Activated T-helper 1 cell treated with anti-CD3 and anti-CD28 coated beads, Interleukin-12 subunit alpha, Interleukin-12 subunit beta, Interleukin-2, Interleukin-4 antibody, amounts not matched to agents 30 ng/mL and 10 ng/mL and 1 ng/mL, durations not matched to agents 14 hours and 24 hours and 36 hours (primary cell): ENCODE measurements around the gene GLS2. TPM values are rescaled to one million over a fixed set of nuclear protein-coding genes. Genes with fewer than 3 reads are reported as not detected.
A peak's percentile ranks its signal among the peaks of the same experiment; 100 is the strongest.
"Not testable (repeated sequence)": the region's sequence is repeated elsewhere in the genome, so short reads cannot be mapped to it uniquely, and the experiment has no call there.

Experiments
- DNase-seq: peaks from one replicate; pipeline ENCODE4 v3.0.0; 2021; ENCODE audit warnings: low spot score
- H3K27ac Mint-ChIP-seq: one replicate; pipeline ENCODE4 v1.8.0; 2021; ENCODE audit warnings: mild to moderate bottlenecking, mixed read lengths
- H3K27me3 Mint-ChIP-seq: one replicate; pipeline ENCODE4 v1.8.0; 2022; ENCODE audit warnings: mild to moderate bottlenecking, moderate library complexity, mixed read lengths; ENCODE audit not compliant: insufficient read depth
- H3K36me3 Mint-ChIP-seq: one replicate; pipeline ENCODE4 v1.8.0; 2021; ENCODE audit warnings: low read depth, mixed read lengths
- H3K4me1 Mint-ChIP-seq: one replicate; pipeline ENCODE4 v1.8.0; 2021; ENCODE audit warnings: low read depth, mixed read lengths
- H3K4me3 Mint-ChIP-seq: one replicate; pipeline ENCODE4 v1.8.0; 2021; ENCODE audit warnings: mild to moderate bottlenecking, moderate library complexity, mixed read lengths
- H3K9me3 Mint-ChIP-seq: one replicate; pipeline ENCODE4 v1.8.0; 2021; ENCODE audit warnings: mixed read lengths
- intact Hi-C: fragments of 100-400 bp; cut with micrococcal nuclease; formaldehyde crosslinking; loops from one replicate; pipeline ENCODE4 v1.15.1; 2024
- total RNA-seq: library from RNA; stranded (reverse); gene quantifications from 2 replicates; pipeline ENCODE4 v1.2.3, GENCODE V29; 2022

Gene GLS2
- total RNA-seq, 1 donor from 2014 or later = 2.6 TPM

DNA sequence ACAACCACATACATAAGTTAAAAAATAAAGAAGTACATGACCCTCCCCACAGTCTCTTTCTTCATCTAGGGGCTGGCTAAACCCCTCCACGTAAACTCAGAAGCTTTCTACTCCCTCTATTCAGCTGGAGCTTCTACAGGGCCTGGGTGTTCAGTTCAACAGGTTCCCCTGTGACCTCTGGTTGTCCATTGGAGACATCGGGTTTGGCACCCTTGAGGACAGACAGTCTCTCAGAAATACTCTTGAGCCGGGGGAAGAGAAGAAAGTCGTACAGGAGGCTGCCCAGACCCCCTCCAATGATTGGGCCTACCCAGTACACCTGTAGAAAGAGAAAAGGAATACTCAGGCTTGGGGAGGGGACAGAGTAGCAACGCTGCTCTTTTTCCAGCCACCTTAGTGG, 36.8 kb downstream of the GLS2 start:
- Mint-ChIP-seq H3K27me3 (no peaks in the 10 kb centered on the region), H3K27ac (no peak overlapping the region), H3K4me3 (no peak overlapping the region), H3K9me3 (no peaks in the 10 kb centered on the region), H3K36me3 (peaks cover 7% of the 10 kb centered on the region), H3K4me1 (peaks cover 20% of the 10 kb centered on the region)
- DNase-seq = no peak
- intact Hi-C loops = no loop called here

DNA sequence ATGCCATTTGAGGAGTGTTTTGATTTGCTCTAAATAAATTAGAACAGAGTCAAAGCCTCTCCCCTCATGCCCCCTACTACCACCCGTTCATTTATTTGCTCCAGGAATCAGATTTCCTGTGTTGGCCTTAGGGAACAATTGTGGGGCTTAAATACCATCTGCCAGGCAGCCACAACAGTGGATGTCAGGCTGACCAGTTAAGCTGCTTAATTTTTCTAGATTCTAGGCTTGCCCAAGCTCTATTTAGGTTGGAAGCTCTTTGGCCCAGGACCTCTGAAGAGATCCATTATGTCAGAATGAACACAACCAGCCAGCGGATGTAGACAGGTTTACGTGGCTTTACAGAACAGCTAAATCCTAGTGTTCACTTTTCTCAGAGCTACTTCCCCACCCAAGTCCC, 37.7 kb downstream of the GLS2 start:
- intact Hi-C loops = no loop called here
- H3K36me3 Mint-ChIP-seq = peaks cover 7% of the 10 kb centered on the region
- H3K27ac Mint-ChIP-seq = no peak overlapping the region
- no peaks in the 10 kb centered on the region for H3K9me3 Mint-ChIP-seq
- H3K27me3 Mint-ChIP-seq = no peaks in the 10 kb centered on the region
- peaks cover 20% of the 10 kb centered on the region for H3K4me1 Mint-ChIP-seq
- DNase-seq = no peak
- H3K4me3 Mint-ChIP-seq = peak overlapping the region; percentile 92

DNA sequence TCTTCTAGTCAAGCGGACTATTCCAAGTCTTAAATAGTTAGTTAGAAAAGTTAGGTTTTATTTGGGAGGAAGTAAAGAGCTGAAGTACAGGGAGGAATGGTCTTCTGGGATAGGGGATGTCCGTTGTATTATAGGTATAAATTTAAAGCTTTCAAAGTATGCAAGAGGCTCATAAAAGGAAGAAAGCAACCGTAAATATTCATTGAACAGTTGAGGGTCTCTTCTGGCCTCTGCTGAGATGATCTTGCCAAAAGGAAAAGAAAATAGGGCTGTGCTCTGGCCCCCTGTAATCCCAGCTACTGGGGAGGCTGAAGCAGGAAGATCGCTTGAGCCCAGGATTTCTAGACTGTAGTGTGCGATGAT, 38.4 kb downstream of the GLS2 start:
- Mint-ChIP-seq H3K27me3 (no peaks in the 10 kb centered on the region), H3K4me3 (peak overlapping the region; percentile 92), H3K9me3 (no peaks in the 10 kb centered on the region), H3K36me3 (peaks cover 10% of the 10 kb centered on the region), H3K27ac (peak overlapping the region; percentile 85), H3K4me1 (peaks cover 23% of the 10 kb centered on the region)
- intact Hi-C loops = loop anchor here (1.0 to 5.0 kb wide), 11 partner anchors 15 to 632 kb away; partner anchors contain the start of genes COQ10A, CS, IL23A and ORMDL2
- DNase-seq = no peak

DNA sequence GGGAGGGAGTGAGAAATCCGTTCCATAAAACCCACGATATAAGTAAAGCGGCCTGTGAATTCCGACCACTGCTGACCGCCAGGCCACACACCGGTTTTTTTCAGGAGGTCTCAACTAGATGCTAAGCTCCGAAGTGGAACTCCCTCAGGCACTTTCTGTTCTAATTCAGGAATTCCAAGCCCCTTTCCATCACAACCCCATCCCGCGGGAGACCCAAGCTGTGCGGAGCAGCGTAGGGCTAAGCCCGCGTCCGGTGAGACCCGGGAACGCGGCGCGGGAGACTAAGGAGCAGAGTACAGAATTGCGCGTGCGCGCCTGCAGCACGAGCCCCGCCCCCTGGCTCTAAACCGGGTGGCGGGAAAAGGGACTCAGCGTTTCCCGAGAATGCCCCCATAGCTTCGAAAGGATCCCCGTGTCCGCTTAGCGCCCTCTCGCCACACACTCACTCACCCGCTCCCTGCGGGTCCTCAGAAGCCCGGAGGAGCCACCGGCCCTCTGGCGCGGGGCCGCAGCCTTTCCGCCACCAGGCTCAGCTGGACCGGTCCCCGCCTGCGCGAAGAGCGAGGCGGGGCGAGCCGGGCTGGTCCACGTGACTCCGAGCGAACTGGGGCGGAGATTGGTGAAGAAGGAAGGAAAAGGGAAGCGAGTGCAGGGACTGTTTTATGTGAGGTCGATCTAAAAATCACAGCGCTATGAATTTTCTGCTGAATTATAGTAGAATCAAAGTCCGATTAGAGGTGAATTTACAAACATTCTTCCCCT, 38.9 kb downstream of the GLS2 start, which contains the start of gene TIMELESS:
TIMELESS (minus strand) TSS at position 567 of the 762 bp plus-strand sequence. CDS start 15,256 bp downstream, outside the sequence.
- H3K9me3 Mint-ChIP-seq = no peaks in the 10 kb centered on the region
- peaks cover 14% of the 10 kb centered on the region for H3K36me3 Mint-ChIP-seq
- peaks cover 27% of the 10 kb centered on the region for H3K4me1 Mint-ChIP-seq
- peak within 1 kb of the TSS; percentile 85 for H3K27ac Mint-ChIP-seq
- peak within 1 kb of the TSS; percentile 92 for H3K4me3 Mint-ChIP-seq
- H3K27me3 Mint-ChIP-seq = no peaks in the 10 kb centered on the region
- intact Hi-C loops = loop anchor here (1.0 to 5.0 kb wide), 11 partner anchors 15 to 632 kb away; partner anchors contain the start of genes COQ10A, CS, IL23A and ORMDL2
- peak; percentile 87 for DNase-seq

DNA sequence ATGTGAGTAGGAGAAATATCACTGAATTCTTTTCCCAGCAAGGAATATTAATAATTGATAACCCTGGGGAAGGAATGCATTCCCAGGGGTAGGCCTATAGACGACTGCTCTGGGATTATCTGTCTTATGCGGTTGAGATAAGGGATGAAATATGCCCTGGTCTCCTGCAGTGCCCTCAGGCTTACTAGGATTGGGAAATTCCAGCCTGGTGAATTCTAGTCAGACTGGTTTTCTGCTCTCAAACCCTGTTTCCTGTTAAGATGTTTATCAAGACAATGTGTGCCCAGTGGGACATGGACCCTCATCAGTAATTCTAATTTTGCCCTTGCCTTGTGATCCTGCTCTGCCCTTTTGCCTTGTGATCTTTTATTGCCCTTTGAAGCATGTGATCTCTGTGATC, 44.8 kb downstream of the GLS2 start:
- H3K27ac Mint-ChIP-seq, H3K9me3 Mint-ChIP-seq, H3K4me3 Mint-ChIP-seq, H3K27me3 Mint-ChIP-seq, DNase-seq, intact Hi-C loops: not testable (repeated sequence)
- H3K4me1 Mint-ChIP-seq = peaks cover 40% of the 10 kb centered on the region
- peaks cover 20% of the 10 kb centered on the region for H3K36me3 Mint-ChIP-seq

DNA sequence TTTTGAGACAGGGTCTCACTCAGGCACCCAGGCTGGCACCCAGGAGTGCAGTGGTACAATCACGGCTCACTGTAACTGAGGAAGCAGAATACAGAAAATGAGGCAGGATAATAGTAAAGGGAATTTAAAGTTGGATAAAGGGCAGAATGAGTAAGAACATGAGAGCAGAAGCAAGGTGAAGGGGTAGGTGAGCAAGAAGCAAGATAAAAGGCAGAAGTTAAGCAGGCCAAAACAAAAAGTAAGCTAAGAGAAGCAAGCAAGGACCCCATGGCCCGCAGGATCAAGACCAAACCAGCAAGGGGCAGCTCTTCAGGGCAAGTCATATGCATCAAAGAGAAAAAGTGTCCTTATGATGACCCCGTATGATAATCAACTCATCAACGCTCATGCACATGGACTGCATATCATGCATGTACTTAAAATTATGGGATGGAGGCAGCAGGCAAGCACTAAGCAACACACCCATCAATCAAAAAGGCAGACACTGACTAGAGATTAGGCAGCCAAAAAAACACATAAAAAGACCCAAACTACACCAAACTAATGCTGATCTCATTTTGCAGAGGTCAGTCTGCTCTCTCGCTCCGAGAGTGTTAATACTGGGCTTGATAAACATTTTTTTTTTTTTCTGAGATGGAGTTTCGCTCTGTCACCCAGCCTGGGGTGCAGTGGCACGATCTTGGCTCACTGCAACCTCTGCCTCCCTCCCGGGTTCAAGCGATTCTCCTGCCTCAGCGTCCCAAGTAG, 50.4 kb downstream of the GLS2 start:
- no peak overlapping the region for H3K27ac Mint-ChIP-seq
- no peaks in the 10 kb centered on the region for H3K27me3 Mint-ChIP-seq
- DNase-seq = no peak
- intact Hi-C loops = no loop called here
- H3K4me3 Mint-ChIP-seq = no peak overlapping the region
- H3K4me1 Mint-ChIP-seq = peaks cover 10% of the 10 kb centered on the region
- no peaks in the 10 kb centered on the region for H3K9me3 Mint-ChIP-seq
- H3K36me3 Mint-ChIP-seq = peaks cover 8% of the 10 kb centered on the region

DNA sequence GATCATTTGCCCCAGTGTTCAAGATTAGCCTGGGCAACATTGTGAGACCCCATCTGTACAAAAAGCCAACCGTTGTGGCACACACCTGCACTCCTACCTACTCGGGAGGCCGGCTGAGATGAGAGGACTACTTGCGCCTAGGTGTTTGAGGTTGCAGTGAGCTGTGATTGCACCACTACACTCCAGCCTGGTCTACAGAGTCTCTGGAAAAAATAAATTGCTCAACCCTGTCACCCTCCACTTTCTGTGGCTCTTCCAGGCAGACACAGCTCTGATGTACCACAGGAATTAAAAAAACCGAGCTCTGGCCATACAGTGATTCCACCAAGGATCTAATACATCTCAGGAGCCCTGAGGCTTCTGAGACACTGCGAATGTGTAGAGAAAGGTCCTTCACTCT, 53.1 kb downstream of the GLS2 start:
- no peak for DNase-seq
- Mint-ChIP-seq H3K27me3 (no peaks in the 10 kb centered on the region), H3K36me3 (peaks cover 10% of the 10 kb centered on the region), H3K9me3 (no peaks in the 10 kb centered on the region), H3K4me3 (no peak overlapping the region), H3K4me1 (no peaks in the 10 kb centered on the region), H3K27ac (no peak overlapping the region)
- intact Hi-C loops = no loop called here

DNA sequence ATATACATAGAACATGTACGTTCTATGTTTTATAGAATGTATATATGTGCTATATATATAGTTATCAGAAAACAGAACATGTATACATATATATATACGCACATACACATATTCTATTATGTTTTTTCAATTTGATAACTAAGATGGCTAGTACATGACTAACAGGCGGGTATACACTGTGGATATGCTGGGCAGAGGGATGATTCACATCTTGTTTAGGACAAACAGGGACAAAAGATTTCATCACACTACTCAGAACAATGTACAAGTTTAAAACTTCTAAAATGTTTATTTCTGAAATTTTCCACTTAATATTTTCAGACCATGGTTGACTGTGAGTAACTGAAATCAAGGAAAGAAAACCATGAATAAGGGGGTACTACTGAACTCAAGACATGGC, 56.1 kb downstream of the GLS2 start:
- Mint-ChIP-seq H3K4me1 (no peaks in the 10 kb centered on the region), H3K27ac (no peak overlapping the region)

DNA sequence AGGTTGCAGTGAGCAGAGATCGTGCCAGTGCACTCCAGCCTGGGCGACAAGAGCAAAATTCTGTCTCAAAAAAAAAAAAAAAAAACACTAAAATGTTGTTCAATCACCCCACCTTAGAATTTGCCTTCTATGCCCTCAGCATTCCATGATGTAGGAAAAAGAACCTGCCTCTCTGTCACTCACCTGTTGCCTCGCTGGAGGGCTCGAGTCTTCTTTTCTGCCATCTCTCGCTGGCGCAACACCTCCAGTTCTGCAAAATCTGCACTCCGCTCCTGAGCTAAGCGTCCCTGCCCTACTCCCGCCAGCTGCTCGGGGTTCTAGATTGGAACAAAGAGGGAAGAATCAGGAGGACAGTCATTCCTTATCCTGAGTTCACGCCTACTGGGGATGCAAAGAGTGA, 56.7 kb downstream of the GLS2 start:
- Mint-ChIP-seq H3K4me3 (no peak overlapping the region), H3K27me3 (no peaks in the 10 kb centered on the region), H3K36me3 (peaks cover 14% of the 10 kb centered on the region), H3K9me3 (no peaks in the 10 kb centered on the region), H3K27ac (peak overlapping the region; percentile 36), H3K4me1 (no peaks in the 10 kb centered on the region)
- intact Hi-C loops = no loop called here
- no peak for DNase-seq

More for the DNA sequence above, 56.1 kb downstream of the GLS2 start:
- H3K27me3 Mint-ChIP-seq = no peaks in the 10 kb centered on the region
- DNase-seq = no peak
- no peak overlapping the region for H3K4me3 Mint-ChIP-seq
- peaks cover 14% of the 10 kb centered on the region for H3K36me3 Mint-ChIP-seq
- no peaks in the 10 kb centered on the region for H3K9me3 Mint-ChIP-seq
- intact Hi-C loops = no loop called here

DNA sequence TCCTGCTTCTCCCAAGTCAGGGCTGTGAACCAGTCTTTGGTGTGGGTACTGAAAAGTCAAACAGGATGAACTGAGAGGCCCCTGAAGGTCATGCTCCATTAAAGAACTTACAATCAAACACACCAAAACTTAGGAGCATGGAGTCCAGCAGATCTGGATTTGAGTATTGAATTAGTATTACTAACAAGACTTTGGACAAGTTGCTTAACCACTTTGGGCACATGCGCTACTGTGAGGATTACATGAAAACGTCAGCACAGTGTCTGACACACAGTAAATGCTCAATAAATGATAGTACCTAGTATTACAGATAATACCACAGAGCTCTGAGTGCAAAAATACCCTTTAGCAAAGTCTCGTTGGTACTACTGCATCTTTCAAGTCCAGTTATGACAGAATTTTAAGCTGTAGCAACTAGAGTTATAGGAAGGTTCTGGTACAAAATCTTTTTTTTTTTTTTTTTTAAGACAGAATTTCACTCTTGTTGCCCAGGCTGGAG, 62.0 kb downstream of the GLS2 start:
- no peak overlapping the region for H3K4me3 Mint-ChIP-seq
- no peaks in the 10 kb centered on the region for H3K9me3 Mint-ChIP-seq
- intact Hi-C loops = no loop called here
- H3K36me3 Mint-ChIP-seq = peaks cover 15% of the 10 kb centered on the region
- no peak overlapping the region for H3K27ac Mint-ChIP-seq
- peaks cover 5% of the 10 kb centered on the region for H3K4me1 Mint-ChIP-seq
- H3K27me3 Mint-ChIP-seq = no peaks in the 10 kb centered on the region
- DNase-seq = no peak

DNA sequence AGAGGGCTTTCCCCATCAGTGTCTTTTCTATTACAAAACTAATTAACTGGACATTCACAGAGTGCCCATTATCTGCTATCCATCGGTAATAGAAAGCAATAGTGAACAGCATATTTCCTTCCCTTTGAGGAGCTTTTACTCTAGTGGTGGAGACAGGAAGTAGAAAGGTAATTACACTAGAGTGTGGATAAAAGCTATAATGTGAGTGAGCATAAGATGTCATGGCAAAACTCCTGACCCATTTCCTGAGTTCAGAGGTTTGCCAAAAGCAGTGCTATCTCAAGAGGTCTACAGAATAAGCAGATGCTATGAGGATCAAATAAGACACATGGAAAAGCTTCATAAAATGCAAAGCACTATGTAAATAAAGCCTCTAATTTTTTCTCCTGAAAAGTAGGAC, 62.8 kb downstream of the GLS2 start:
- Mint-ChIP-seq H3K4me3 (no peak overlapping the region), H3K27ac (peak overlapping the region; percentile 0), H3K27me3 (no peaks in the 10 kb centered on the region), H3K9me3 (no peaks in the 10 kb centered on the region), H3K4me1 (peaks cover 5% of the 10 kb centered on the region), H3K36me3 (peaks cover 18% of the 10 kb centered on the region)
- DNase-seq = no peak
- intact Hi-C loops = no loop called here
